DOHH2 (cell line): Measurements from ENCODE around the gene ZNF695.

Source experiments
- H3F3A ChIP-seq: fragments of 200-600 bp; sonication (generic), shearing (Covaris generic); 2 replicates; pipeline ENCODE4 v1.6.0; 2016; ENCODE audit warnings: antibody characterized with exemption, mild to moderate bottlenecking; ENCODE audit not compliant: control insufficient read depth, insufficient read depth
- H3K27ac ChIP-seq: fragments of 200-600 bp; sonication (generic); 2 replicates; pipeline ENCODE4 v1.5.1; 2014; ENCODE audit warnings: low read depth, mild to moderate bottlenecking, low read length, moderate library complexity
- H3K27me3 ChIP-seq: fragments of 200-600 bp; sonication (generic); 2 replicates; pipeline ENCODE4 v1.6.1; 2014; ENCODE audit warnings: mild to moderate bottlenecking, low read length, mixed read lengths; ENCODE audit not compliant: control insufficient read depth
- H3K36me3 ChIP-seq: fragments of 200-600 bp; sonication (generic); 2 replicates; pipeline ENCODE4 v1.6.1; 2014; ENCODE audit warnings: mild to moderate bottlenecking, low read length, moderate library complexity, mixed read lengths; ENCODE audit not compliant: control insufficient read depth
- H3K4me1 ChIP-seq: fragments of 200-600 bp; sonication (generic); 2 replicates; pipeline ENCODE4 v1.6.1; 2014; ENCODE audit warnings: mild to moderate bottlenecking, low read length, mixed read lengths; ENCODE audit not compliant: control insufficient read depth
- H3K4me2 ChIP-seq: fragments of 200-600 bp; sonication (generic); 2 replicates; pipeline ENCODE4 v1.6.0; 2014; ENCODE audit warnings: mild to moderate bottlenecking, low read length, moderate library complexity
- H3K4me3 ChIP-seq: fragments of 200-600 bp; sonication (generic); 2 replicates; pipeline ENCODE4 v1.5.1; 2014; ENCODE audit warnings: mild to moderate bottlenecking, low read length, mixed read lengths
- H3K79me2 ChIP-seq: fragments of 200-600 bp; sonication (generic); 2 replicates; pipeline ENCODE4 v1.6.1; 2014; ENCODE audit warnings: mild to moderate bottlenecking, low read length, mixed read lengths; ENCODE audit not compliant: control insufficient read depth
- H3K9me2 ChIP-seq: fragments of 200-600 bp; sonication (generic); replicated peaks from 2 replicates; pipeline ENCODE4 v1.6.1; 2014; ENCODE audit warnings: mild to moderate bottlenecking, low read length, mixed read lengths; ENCODE audit not compliant: control insufficient read depth
- H3K9me3 ChIP-seq: fragments of 200-600 bp; sonication (generic); 2 replicates; pipeline ENCODE4 v1.6.1; 2014; ENCODE audit warnings: antibody characterized with exemption, low read length, mixed read lengths; ENCODE audit not compliant: control insufficient read depth, insufficient read depth
- H4K20me1 ChIP-seq: fragments of 200-600 bp; sonication (generic); 2 replicates; pipeline ENCODE4 v1.6.0; 2014; ENCODE audit warnings: low read depth, mild to moderate bottlenecking, antibody characterized with exemption, low read length, moderate library complexity; ENCODE audit not compliant: control insufficient read depth, insufficient read depth
- CTCF ChIP-seq: fragments of 200-600 bp; sonication (generic); IDR thresholded peaks from one replicate; pipeline ENCODE4 v1.5.1; 2014; ENCODE audit warnings: antibody characterized with exemption, mild to moderate bottlenecking, low read depth, low read length; ENCODE audit not compliant: poor library complexity, severe bottlenecking
- EZH2phosphoT487 ChIP-seq: fragments of 200-600 bp; sonication (generic); IDR thresholded peaks from 2 replicates; pipeline ENCODE4 v1.6.1; 2017; ENCODE audit warnings: borderline replicate concordance, mild to moderate bottlenecking, antibody characterized with exemption, low read length, moderate library complexity, mixed read lengths

ZNF695 gene

GRCh38 chr1:246971969-246972368, 35.9 kb downstream of the ZNF695 start:
- no peaks in the 10 kb centered on the region for H3K79me2 ChIP-seq
- no peaks in the 10 kb centered on the region for H3K36me3 ChIP-seq
- no peaks in the 10 kb centered on the region for H3K27me3 ChIP-seq
- no peaks in the 10 kb centered on the region for H4K20me1 ChIP-seq
- H3K4me1 ChIP-seq: no peaks in the 10 kb centered on the region
- no peaks in the 10 kb centered on the region for H3K9me2 ChIP-seq
- H3K27ac ChIP-seq: no peak overlapping the region
- TF ChIP-seq EZH2phosphoT487 (no peak), CTCF (no peak)
- peaks cover 18% of the 10 kb centered on the region; the same call in 1 of the 2 replicates for H3K9me3 ChIP-seq
- no peaks in the 10 kb centered on the region for H3F3A ChIP-seq
- H3K4me3 ChIP-seq: no peak overlapping the region
- no peak overlapping the region for H3K4me2 ChIP-seq

GRCh38 chr1:246971090-246971721, 36.7 kb downstream of the ZNF695 start:
- peak; percentile 84 for TF ChIP-seq CTCF
- no peak for TF ChIP-seq EZH2phosphoT487
- Histone ChIP-seq H3K9me2 (no peaks in the 10 kb centered on the region), H3K36me3 (no peaks in the 10 kb centered on the region), H3F3A (no peaks in the 10 kb centered on the region), H3K79me2 (no peaks in the 10 kb centered on the region), H3K4me2 (0 out of 2 replicates have a peak overlapping the region, but pooled peaks have one; percentile 40), H3K27ac (no peak overlapping the region), H3K9me3 (peaks cover 18% of the 10 kb centered on the region; the same call in 1 of the 2 replicates), H3K27me3 (no peaks in the 10 kb centered on the region), H4K20me1 (no peaks in the 10 kb centered on the region), H3K4me1 (no peaks in the 10 kb centered on the region), H3K4me3 (0 out of 2 replicates have a peak overlapping the region, but pooled peaks have one; percentile 12)

- TF ChIP-seq CTCF (no peak), EZH2phosphoT487 (no peak)
- no peaks in the 10 kb centered on the region for H3K27me3 ChIP-seq
- H3K4me3 ChIP-seq: no peak overlapping the region
- H4K20me1 ChIP-seq: no peaks in the 10 kb centered on the region
- no peaks in the 10 kb centered on the region for H3K36me3 ChIP-seq
- no peaks in the 10 kb centered on the region for H3K9me2 ChIP-seq
- H3K4me2 ChIP-seq: no peak overlapping the region
- no peaks in the 10 kb centered on the region for H3F3A ChIP-seq
- no peak overlapping the region for H3K27ac ChIP-seq
- H3K9me3 ChIP-seq: peaks cover 18% of the 10 kb centered on the region; the same call in 1 of the 2 replicates
- H3K79me2 ChIP-seq: no peaks in the 10 kb centered on the region
- no peaks in the 10 kb centered on the region for H3K4me1 ChIP-seq
These were observed 38.2 kb downstream of the ZNF695 start for GRCh38 chr1:246969621-246970020.
